CD4-positive, alpha-beta memory T cell (primary cell): ENCODE data around the gene FNIP1. TPM values are rescaled to one million over a fixed set of nuclear protein-coding genes. Genes with fewer than 3 reads are reported as not detected.

Experiments used
- CTCF ChIA-PET: fragments of 350-600 bp; sonication (Branson Sonifier 250); formaldehyde crosslinking; loops from one replicate; lab custom pipeline; 2021; ENCODE audit warnings: inconsistent platforms; ENCODE audit not compliant: partially characterized antibody; lab: Charles Lee
- POLR2A ChIA-PET: fragments of 350-600 bp; sonication (Branson Sonifier 250); formaldehyde crosslinking; loops from one replicate; lab custom pipeline; 2021; ENCODE audit not compliant: partially characterized antibody; lab: Charles Lee
- DNase-seq, 5 donors: peaks; one replicate each; pipeline versions ENCODE4 v3.0.0 to v3.0.0-alpha.2; 2020 to 2022; ENCODE audit warnings: mixed read lengths in 1 of 5
- H3K27ac ChIP-seq: one replicate; pipeline ENCODE4 v1.7.0; 2013; ENCODE audit warnings: low read depth, low read length
- H3K27me3 ChIP-seq: 2 replicates; pipeline ENCODE4 v1.7.0; 2013; ENCODE audit warnings: mild to moderate bottlenecking, low read length, moderate library complexity; ENCODE audit not compliant: insufficient read depth
- H3K36me3 ChIP-seq: 2 replicates; pipeline ENCODE4 v1.7.0; 2013; ENCODE audit warnings: mild to moderate bottlenecking, low read length, moderate library complexity; ENCODE audit not compliant: insufficient read depth
- H3K4me1 ChIP-seq: 2 replicates; pipeline ENCODE4 v1.7.0; 2013; ENCODE audit warnings: mild to moderate bottlenecking, low read length, moderate library complexity; ENCODE audit not compliant: insufficient read depth
- H3K4me3 ChIP-seq, 2 donors: one replicate each; pipeline ENCODE4 v1.7.0; 2013; ENCODE audit warnings: low read length in 2 of 2, mild to moderate bottlenecking in 1 of 2
- H3K9me3 ChIP-seq, 2 donors: one replicate each; pipeline ENCODE4 v1.7.0; 2013; ENCODE audit warnings: low read length in 2 of 2, control low read depth in 1 of 2; ENCODE audit not compliant: control insufficient read depth in 1 of 2
- H3K27ac Mint-ChIP-seq, 7 donors: one replicate each; pipeline ENCODE4 v1.8.0; 2020 to 2021; ENCODE audit warnings: mixed read lengths in 7 of 7, mild to moderate bottlenecking in 6 of 7, inconsistent platforms in 3 of 7, moderate library complexity in 3 of 7
- H3K27me3 Mint-ChIP-seq, 2 donors: one replicate each; pipeline ENCODE4 v1.8.0; 2020 to 2021; ENCODE audit warnings: mixed read lengths in 2 of 2
- H3K36me3 Mint-ChIP-seq, 2 donors: one replicate each; pipeline ENCODE4 v1.8.0; 2020 to 2021; ENCODE audit warnings: mixed read lengths in 2 of 2, inconsistent platforms in 1 of 2, mild to moderate bottlenecking in 1 of 2
- H3K4me1 Mint-ChIP-seq, 4 donors: one replicate each; pipeline ENCODE4 v1.8.0; 2020 to 2021; ENCODE audit warnings: mixed read lengths in 4 of 4, mild to moderate bottlenecking in 1 of 4
- H3K4me3 Mint-ChIP-seq, 8 donors: one replicate each; pipeline ENCODE4 v1.8.0; 2020 to 2021; ENCODE audit warnings: mixed read lengths in 8 of 8, mild to moderate bottlenecking in 7 of 8, moderate library complexity in 6 of 8, inconsistent platforms in 3 of 8
- H3K9me3 Mint-ChIP-seq, 8 donors: one replicate each; pipeline ENCODE4 v1.8.0; 2020 to 2021; ENCODE audit warnings: mixed read lengths in 8 of 8, mild to moderate bottlenecking in 5 of 8, inconsistent platforms in 3 of 8, moderate library complexity in 1 of 8
- intact Hi-C: fragments of 100-400 bp; cut with micrococcal nuclease; formaldehyde crosslinking; loops from one replicate; pipeline ENCODE4 v1.15.1; 2023
- polyA plus RNA-seq, 2 donors: library from polyadenylated mRNA; unstranded; fragments of 300-500 nt; fragmentation: Illumina TruSeq; gene quantifications; one replicate each; pipeline ENCODE4 v1.2.3, GENCODE V29; 2021
- total RNA-seq, 2 experiments: library from RNA; stranded (reverse); gene quantifications; one replicate each; pipeline ENCODE4 v1.2.3, GENCODE V29; 2021

The FNIP1 gene
- total and polyA plus RNA-seq, 4 experiments from 2014 or later: 8.2 to 35.9 (median 23.3) TPM

DNA sequence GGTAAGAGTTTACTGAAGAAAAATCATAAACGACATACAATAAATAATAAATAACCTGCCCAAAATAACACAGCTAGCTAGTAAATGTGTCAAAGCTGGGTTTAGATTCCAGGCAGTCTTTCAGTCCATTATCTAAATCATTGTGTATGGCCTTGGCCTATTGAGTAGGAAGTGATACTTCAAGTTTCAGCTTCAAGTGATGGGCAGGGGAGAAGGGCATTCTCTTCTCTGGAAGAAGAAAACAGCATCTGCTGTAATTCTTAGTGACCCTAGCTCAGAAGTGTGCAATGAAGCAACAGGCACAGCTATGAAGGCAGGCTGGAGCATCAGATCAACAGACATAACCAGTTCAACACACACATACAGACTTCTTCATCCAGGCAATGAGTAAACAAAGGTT lies 42.5 kb downstream of the FNIP1 start:
- peaks cover 2 to 10% of the 10 kb centered on the region in 2 donors for H3K36me3 Mint-ChIP-seq
- ChIA-PET CTCF (interaction anchor here (0.7 to 1.1 kb wide), 2 partner anchors 165 to 729 kb away, joined by 3 read pairs; no protein-coding TSS in a partner anchor), POLR2A (no interaction called here)
- H3K36me3 ChIP-seq: no peaks in the 10 kb centered on the region
- H3K27ac Mint-ChIP-seq: no peak overlapping the region
- no peaks in the 10 kb centered on the region for H3K27me3 Mint-ChIP-seq
- peaks cover 30% of the 10 kb centered on the region for H3K4me1 ChIP-seq
- no peak overlapping the region for H3K4me3 ChIP-seq
- no peaks in the 10 kb centered on the region for H3K9me3 ChIP-seq
- H3K9me3 Mint-ChIP-seq: no peaks in the 10 kb centered on the region
- H3K4me3 Mint-ChIP-seq: no peak overlapping the region
- DNase-seq: no peak
- no peak overlapping the region for H3K27ac ChIP-seq
- peaks cover 25 to 33% (median 33%) of the 10 kb centered on the region in 4 donors for H3K4me1 Mint-ChIP-seq
- intact Hi-C loops: no loop called here
- H3K27me3 ChIP-seq: no peaks in the 10 kb centered on the region

DNA sequence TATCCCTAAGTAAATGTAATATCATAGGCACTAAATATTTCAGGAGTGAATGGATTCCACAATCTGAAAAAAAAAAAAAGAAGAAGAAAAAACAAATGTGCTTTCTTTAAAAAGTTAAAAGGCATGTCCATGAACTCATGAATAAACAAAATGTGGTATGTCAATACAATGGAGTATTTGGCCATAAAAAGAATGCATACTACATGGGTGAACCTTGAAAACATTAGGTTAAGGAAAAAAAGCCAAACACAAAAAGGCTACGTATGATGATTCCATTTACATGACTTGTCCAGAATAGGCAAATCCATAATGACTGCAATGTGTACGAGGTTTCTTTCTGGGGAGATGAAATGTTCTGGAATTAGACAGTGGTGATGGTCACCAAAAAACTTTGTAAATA lies 45.3 kb downstream of the FNIP1 start:
- Histone ChIP-seq H3K4me3 (no peak overlapping the region), H3K27ac (no peak overlapping the region), H3K9me3 (no peaks in the 10 kb centered on the region), H3K4me1 (peaks cover 21% of the 10 kb centered on the region), H3K27me3 (no peaks in the 10 kb centered on the region), H3K36me3 (no peaks in the 10 kb centered on the region)
- Mint-ChIP-seq H3K36me3 (peaks cover 2 to 10% of the 10 kb centered on the region in 2 donors), H3K27me3 (no peaks in the 10 kb centered on the region), H3K9me3 (no peaks in the 10 kb centered on the region), H3K27ac (no peak overlapping the region), H3K4me3 (no peak overlapping the region), H3K4me1 (peaks cover 31 to 39% (median 36%) of the 10 kb centered on the region in 4 donors)
- no peak for DNase-seq
- CTCF ChIA-PET: interaction anchor here (0.8 to 1.7 kb wide), 3 partner anchors 24 to 311 kb away, joined by 3 to 5 read pairs (median 4); no protein-coding TSS in a partner anchor
- POLR2A ChIA-PET: no interaction called here
- intact Hi-C loops: no loop called here

- H3K27ac ChIP-seq: no peak overlapping the region
- CTCF ChIA-PET: interaction anchor here (0.8 to 1.7 kb wide), 2 partner anchors 24 to 161 kb away, joined by 3 to 5 read pairs; no protein-coding TSS in a partner anchor
Measured at GRCh38 chr5:131749723-131750470, 46.9 kb downstream of the FNIP1 start.

GRCh38 chr5:131749138-131749537 lies 47.7 kb downstream of the FNIP1 start:
- no peak for DNase-seq
- Mint-ChIP-seq H3K27me3 (no peaks in the 10 kb centered on the region), H3K27ac (no peak overlapping the region), H3K36me3 (peaks cover 9 to 14% of the 10 kb centered on the region in 2 donors), H3K4me3 (no peak overlapping the region), H3K4me1 (peaks cover 30 to 35% (median 31%) of the 10 kb centered on the region in 4 donors), H3K9me3 (no peaks in the 10 kb centered on the region)
- POLR2A ChIA-PET: no interaction called here
- Histone ChIP-seq H3K4me3 (no peak overlapping the region), H3K4me1 (peaks cover 20% of the 10 kb centered on the region), H3K36me3 (no peaks in the 10 kb centered on the region), H3K9me3 (no peaks in the 10 kb centered on the region), H3K27ac (no peak overlapping the region), H3K27me3 (no peaks in the 10 kb centered on the region)
- intact Hi-C loops: loop anchor here (5.0 kb wide), 1 partner anchor 48 kb away; the partner anchor contains the start of gene FNIP1
- CTCF ChIA-PET: no interaction called here

More at GRCh38 chr5:131749723-131750470, 46.9 kb downstream of the FNIP1 start:
- Mint-ChIP-seq H3K27ac (peak overlapping the region in 2 of 7 donors; percentile 9 to 75), H3K36me3 (peaks cover 5 to 10% of the 10 kb centered on the region in 2 donors), H3K9me3 (no peaks in the 10 kb centered on the region), H3K27me3 (no peaks in the 10 kb centered on the region), H3K4me3 (no peak overlapping the region), H3K4me1 (peaks cover 33 to 41% (median 37%) of the 10 kb centered on the region in 4 donors)
- POLR2A ChIA-PET: no interaction called here
- H3K9me3 ChIP-seq: no peaks in the 10 kb centered on the region
- no peaks in the 10 kb centered on the region for H3K27me3 ChIP-seq
- intact Hi-C loops: loop anchor here (5.0 kb wide), 1 partner anchor 47 kb away; the partner anchor contains the start of gene FNIP1
- H3K36me3 ChIP-seq: no peaks in the 10 kb centered on the region
- DNase-seq: no peak
- H3K4me1 ChIP-seq: peaks cover 20% of the 10 kb centered on the region
- no peak overlapping the region for H3K4me3 ChIP-seq

- Histone ChIP-seq H3K36me3 (peaks cover 4% of the 10 kb centered on the region), H3K9me3 (no peaks in the 10 kb centered on the region), H3K27me3 (no peaks in the 10 kb centered on the region), H3K4me3 (no peak overlapping the region), H3K4me1 (peaks cover 20% of the 10 kb centered on the region), H3K27ac (no peak overlapping the region)
- ChIA-PET POLR2A (interaction anchor here (0.7 to 1.3 kb wide), 3 partner anchors 49 to 111 kb away, joined by 3 read pairs; partner anchors contain the start of gene FNIP1), CTCF (no interaction called here)
- Mint-ChIP-seq H3K36me3 (peaks cover 19 to 25% of the 10 kb centered on the region in 2 donors), H3K4me1 (peaks cover 25 to 36% (median 31%) of the 10 kb centered on the region in 4 donors), H3K27ac (peak overlapping the region; percentile 25 to 90 (median 76)), H3K9me3 (no peaks in the 10 kb centered on the region), H3K27me3 (no peaks in the 10 kb centered on the region), H3K4me3 (peak overlapping the region in 7 of 8 donors; percentile 3 to 75 (median 41))
- intact Hi-C loops: loop anchor here (5.0 kb wide), 1 partner anchor 50 kb away; the partner anchor contains the start of gene FNIP1
- peak in 4 of 5 donors; percentile 8 to 22 (median 10) for DNase-seq
Measured at GRCh38 chr5:131747180-131748105, 49.4 kb downstream of the FNIP1 start.

- intact Hi-C loops: loop anchor here (5.0 kb wide), 1 partner anchor 51 kb away; the partner anchor contains the start of gene FNIP1
- H3K4me1 Mint-ChIP-seq: peaks cover 25 to 34% (median 31%) of the 10 kb centered on the region in 4 donors
- H3K4me3 Mint-ChIP-seq: no peak overlapping the region
- DNase-seq: no peak
- H3K27me3 ChIP-seq: no peaks in the 10 kb centered on the region
- H3K4me1 ChIP-seq: peaks cover 20% of the 10 kb centered on the region
- no peak overlapping the region for H3K27ac ChIP-seq
- H3K27ac Mint-ChIP-seq: peak overlapping the region in 1 of 7 donors; percentile 30
- H3K9me3 ChIP-seq: no peaks in the 10 kb centered on the region
- H3K4me3 ChIP-seq: no peak overlapping the region
- ChIA-PET CTCF (interaction anchor here (0.7 kb wide), 1 partner anchor 157 kb away, joined by 3 read pairs; no protein-coding TSS in a partner anchor), POLR2A (no interaction called here)
- no peaks in the 10 kb centered on the region for H3K9me3 Mint-ChIP-seq
- peaks cover 22 to 27% of the 10 kb centered on the region in 2 donors for H3K36me3 Mint-ChIP-seq
- peaks cover 4% of the 10 kb centered on the region for H3K36me3 ChIP-seq
- H3K27me3 Mint-ChIP-seq: no peaks in the 10 kb centered on the region
Measured at GRCh38 chr5:131746423-131746822, 50.4 kb downstream of the FNIP1 start.
